NCI-H1694 (cell line): ENCODE results near the gene IFFO2.

Experiments used
- DNase-seq: peaks from one replicate; lab custom pipeline; 2025; lab: John Stamatoyannopoulos, UW

The IFFO2 gene

DNA sequence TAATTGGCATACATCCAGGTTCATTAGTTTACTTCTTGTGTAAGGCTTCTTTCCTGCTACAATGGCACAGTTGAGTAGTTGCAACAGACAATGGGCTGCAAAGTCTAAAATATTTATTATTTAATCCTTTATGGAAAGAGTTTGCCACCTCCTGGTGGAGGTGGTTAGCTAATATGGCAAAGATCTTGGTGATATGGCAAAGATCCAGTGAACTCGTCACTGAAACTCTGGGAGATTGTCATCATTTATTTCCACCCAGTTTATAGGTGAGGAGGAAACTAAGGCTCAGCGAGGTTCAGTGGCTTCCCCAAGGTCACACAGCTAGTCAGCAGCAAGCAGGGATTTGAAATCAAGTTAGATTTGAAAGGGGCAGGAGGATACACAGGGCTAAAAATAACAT lies 16.1 kb upstream of the IFFO2 start:
- no peak for DNase-seq

DNA sequence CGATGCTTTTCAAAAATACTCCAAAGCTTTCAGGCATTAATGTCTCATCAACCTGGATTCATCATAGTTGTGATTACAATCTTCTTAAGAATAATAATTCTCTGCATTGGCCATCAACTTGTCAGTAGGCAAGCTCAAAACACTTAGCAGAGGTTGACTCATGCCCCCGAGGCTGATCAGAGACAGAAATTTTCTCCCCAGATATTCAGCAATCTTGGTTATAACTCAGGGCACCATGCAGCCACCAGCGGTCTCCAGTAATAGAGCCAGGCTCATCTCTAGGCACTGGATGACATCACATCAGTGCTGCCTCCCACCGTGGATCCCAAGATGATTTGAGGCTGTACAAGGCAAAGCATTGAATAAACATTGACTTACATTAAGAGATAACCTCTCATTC lies 14.3 kb upstream of the IFFO2 start:
- DNase-seq = no peak

DNA sequence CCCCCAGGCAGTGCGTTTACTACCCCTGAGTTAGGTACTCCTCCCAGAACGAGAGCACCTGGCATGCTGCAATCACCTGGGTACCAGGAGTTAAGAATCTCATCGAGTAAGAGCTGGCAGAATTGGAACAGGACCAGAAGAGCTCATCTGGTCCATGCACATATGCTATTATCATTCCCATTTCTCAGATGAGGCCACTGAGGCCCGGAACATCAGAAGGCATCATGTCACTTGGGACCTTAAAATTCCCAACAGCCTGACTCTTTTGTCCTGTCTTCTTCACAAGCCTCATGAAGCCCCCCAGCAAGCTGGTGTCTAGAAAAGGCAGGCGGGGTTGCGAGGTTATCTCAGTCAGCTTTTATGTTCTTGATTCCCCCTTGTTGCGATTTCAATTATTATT lies 13.9 kb upstream of the IFFO2 start:
- no peak for DNase-seq

DNA sequence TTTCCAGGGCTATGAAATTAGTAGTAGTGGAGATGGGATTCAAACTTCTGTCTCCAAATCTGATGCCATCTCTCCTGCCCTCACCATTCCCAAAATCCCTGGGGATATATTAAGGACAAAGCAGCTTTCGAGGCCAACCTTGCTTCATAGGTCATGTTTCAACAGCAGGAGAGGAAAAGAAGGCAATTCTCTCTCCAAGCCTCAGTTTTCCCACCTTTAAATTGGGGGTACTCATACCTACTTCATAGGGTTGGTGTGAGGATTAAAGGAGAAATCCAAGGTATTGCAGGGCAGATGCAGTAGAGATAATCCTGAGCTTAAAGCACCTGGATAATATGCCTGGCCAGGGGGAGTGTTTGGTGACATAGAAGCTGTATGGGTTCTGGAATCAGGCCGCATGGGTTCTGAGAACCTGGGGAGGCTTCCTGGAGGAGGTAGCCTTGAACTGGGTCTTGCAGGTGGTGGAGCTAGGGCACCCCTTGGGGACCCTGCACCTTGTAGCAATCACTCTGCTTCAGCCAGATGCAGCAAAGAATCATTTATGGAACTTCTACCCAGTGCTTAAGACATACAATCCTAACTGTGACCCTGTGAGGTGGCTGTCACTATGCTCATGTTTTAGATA lies 10.7 kb upstream of the IFFO2 start:
- DNase-seq = no peak

DNA sequence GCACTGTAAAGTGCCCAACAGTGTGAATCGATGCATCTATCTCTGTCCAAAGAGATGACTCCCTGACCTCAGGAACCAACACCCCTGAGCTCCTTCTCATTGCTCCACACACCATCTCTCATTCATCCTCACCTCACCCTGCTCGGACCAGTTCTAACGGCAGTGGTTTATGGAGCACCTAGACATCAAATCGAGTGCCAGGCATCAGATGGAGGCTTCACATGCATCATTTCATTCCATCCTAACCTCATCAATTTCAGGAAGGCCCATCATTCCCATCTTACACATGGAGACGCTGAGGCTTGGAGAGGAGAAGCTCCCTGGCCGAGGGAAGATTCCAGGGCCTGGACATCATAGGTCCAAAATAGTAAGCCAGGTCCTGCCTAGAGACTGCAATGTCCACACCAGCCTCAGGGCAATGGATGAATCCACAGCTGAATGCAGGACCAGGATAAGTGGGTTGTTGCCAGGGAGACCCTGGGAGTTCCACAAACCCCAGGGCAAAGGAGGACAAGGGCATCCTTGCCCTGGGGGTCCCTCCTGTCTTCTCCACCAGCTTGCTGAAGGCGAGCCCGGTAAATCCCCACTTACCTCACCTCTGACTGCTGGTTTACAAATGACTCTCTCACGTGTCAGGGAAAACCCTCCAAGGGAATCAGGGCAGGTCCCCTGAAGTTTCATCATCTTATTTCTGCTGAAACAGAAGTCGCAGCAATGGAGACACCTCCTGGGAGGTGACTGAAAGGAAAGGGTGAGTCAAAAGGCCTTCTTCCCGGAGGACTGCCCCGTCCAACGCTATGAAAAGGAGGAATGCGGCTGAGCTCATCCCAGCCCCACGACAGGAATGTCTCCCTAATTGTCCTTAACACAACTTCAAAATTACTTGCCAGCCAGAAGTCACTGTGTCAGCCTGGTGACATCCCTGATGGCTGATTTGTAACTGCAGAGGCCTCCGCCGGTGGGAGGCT lies 9.0 kb upstream of the IFFO2 start:
- no peak for DNase-seq

DNA sequence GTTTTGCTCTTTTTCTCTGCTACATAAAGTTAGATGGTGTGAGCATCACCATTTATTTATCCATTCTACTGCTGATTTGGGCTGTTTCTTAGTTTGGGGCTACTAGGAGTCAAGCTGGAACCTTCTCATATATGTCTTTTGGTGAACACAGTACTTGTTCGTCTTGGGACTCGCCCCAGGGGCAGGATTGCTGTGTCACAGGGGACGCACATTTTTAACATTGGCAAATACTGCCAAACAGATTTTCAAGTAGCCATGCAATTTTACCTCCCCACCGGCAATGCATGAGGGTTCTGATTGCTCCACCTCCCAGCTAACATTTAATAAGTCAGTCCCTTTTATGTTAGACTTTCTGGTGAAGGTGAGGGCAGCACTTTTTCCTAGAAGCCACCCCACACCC lies 7.5 kb upstream of the IFFO2 start:
- DNase-seq = no peak

DNA sequence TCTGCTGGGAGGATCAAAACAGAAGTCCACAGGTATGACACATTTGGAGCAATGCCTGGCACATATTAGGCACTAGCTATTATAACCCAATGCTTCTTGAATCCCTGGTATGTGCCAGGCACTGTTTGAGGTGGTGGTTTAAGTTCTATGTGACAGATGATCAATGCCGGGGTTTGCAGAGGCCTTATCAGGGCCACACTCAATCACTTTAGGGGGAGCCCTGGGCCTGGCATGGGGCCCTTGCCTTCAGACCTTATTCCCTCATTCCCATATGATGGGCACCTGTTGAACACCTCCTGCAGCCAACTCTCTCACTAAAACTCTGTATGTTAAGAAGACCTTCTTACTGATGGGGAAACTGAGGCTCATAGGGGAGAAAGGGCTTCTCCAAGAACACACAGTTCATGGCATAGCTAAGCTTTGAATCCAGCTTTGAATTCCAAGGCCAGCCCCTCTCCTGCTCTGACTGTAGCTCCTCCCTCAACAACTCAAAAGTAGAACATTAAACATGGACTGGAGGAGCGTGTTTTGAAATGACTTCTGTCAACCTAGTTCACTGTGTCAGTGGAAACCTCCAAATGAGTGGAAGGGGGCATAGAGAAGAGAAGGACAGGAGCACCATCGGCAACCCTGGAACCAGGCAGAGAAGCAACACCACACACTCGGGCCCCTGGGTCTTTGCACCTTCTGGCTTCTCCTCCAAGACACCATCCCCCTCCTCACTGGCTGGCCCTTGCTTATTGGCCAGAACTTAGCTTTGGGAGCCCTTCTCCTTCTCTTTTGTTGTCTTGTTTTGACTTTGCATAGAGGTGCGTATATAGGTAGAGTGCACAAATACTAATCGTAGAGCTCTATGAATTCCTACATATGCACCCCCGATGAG lies 6.6 kb upstream of the IFFO2 start:
- no peak for DNase-seq

DNA sequence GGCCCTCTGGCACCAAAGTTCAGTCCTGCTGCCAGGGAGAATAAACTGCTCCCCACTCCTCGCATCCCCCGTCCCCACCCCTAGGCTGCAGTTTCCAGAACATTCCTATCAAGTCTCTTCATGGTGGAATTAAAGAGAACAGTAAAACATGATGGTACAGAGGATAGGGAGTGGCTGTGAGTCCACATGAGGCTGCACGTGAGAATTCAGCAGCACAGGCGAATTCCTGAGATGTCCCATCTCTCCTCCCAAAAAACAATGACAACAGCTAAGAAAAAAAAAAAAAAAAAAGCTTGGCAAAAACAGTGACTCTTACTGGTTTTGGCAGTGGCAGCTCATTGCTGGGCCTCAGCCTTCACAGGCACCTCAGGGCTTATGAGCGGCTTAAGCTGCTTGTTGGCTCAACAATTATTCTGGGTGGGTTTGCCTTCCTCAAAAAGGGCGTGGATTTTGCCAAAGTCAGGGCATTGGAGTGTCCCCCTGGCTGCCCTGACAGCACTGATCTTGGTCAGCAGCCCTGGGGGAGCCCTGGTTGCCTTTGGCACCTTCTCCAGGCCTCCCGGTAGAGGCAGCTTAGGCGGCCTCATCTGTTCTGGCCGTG lies 5.7 kb upstream of the IFFO2 start:
- DNase-seq = no peak

DNA sequence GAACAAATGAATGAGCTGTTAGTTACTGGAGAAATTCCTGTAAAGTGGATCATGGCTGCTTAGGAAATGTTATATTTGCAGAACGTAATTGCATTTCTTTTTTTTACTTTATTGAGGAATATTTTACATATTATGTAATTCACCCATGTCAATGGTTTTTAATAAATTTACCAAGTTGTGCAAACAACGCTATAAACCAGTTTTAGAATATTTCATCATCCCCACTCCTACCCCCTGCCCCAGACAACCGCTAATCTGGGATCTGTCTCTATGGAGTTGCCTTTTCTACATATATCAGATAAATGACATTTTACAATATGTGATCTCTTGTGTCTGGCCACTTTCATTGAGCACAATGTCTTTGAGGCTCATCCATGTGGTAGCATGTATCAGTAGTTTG lies 4.3 kb upstream of the IFFO2 start:
- no peak for DNase-seq

DNA sequence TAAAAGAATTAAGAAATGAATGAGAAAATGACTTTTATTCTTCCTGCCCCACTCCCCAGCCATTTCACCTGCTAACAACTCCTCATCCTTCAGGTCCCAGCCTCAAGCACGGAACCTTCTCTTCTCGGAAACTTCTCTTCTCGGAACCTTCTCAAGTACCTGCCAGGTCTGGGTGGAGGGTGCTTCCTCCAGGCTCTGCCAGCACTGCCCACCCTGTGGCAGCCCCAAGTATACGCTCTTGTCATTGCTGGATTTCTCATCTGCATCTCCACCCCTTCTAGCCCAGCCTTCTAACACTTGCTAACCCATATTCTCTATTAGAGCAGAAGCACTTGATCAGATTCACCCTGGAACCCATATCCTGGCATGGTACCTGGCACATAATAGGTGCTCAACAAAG lies 3.9 kb upstream of the IFFO2 start:
- no peak for DNase-seq

DNA sequence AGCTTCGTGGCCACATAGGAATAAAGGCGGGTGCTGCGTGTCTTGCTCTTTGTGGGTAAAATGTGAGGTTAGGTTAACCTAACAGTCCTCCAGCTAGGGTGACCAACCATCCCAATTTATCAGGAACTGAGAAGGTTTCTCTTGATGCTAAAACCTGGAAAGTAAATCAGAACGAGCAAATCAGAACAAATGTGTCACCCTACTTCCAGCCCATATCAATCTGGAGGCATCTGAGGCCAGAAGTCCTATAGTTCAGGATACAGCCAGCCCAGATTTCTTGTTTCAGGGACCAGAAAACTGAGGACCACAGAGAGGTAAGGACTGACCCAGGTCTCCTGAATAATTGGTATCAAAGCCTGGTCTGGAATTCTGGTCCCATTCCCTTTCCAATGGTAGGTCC lies 3.1 kb upstream of the IFFO2 start:
- DNase-seq = no peak

DNA sequence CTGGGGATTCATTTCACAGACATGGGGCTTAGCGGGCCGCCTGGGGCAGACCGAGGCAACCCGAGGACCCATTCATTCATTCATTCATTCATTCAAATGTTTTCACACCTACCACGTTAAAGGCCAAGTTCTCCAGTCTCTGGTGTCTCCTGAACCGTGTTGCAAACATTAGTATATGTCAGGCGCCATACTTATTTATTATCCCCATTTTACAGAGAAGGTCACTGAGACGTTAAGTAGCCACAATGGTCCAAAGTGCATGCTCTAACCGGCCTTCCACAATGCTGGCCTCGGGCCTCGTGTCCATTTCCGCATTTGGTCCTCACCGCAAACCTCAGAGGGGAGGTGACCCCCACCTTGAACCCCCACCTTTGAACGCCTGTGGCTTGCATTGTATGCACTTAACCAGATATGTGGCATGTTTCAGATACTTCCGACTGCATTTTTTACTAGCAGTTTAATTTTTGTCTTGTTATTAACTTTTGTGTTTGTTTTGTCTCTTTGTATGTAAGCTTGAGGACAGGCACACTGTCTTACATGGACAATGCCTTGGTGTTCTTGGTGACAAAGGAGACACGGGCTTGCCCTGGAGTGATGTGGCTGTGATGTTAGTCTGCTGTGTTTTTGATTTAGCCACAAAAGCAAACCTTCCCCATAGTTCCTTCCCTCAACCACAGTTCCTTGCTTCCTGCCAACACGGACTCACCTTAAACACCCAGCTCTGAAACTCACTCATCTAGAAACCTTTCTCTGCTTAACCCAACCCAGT lies 1.2 kb upstream of the IFFO2 start:
- DNase-seq = no peak

DNA sequence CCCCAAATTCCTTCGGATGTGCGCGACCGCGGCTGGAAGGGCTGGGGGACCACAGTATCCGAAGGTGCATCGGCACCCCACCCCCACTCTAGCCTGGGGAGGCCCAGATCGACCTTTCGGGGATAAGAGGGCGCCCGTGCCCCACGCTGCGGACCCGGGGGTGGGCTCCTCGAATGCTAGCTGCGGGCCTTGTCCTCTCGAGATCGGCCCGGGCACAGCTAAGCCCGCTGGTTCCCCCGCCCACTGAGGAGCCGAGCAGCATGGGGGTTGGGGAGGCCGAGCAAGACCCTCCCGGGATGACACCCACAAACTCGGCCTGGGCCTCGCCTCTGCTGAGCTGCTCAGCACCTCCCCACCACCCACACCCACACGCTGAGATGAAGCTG lies 653 bp upstream of the IFFO2 start:
- no peak for DNase-seq

DNA sequence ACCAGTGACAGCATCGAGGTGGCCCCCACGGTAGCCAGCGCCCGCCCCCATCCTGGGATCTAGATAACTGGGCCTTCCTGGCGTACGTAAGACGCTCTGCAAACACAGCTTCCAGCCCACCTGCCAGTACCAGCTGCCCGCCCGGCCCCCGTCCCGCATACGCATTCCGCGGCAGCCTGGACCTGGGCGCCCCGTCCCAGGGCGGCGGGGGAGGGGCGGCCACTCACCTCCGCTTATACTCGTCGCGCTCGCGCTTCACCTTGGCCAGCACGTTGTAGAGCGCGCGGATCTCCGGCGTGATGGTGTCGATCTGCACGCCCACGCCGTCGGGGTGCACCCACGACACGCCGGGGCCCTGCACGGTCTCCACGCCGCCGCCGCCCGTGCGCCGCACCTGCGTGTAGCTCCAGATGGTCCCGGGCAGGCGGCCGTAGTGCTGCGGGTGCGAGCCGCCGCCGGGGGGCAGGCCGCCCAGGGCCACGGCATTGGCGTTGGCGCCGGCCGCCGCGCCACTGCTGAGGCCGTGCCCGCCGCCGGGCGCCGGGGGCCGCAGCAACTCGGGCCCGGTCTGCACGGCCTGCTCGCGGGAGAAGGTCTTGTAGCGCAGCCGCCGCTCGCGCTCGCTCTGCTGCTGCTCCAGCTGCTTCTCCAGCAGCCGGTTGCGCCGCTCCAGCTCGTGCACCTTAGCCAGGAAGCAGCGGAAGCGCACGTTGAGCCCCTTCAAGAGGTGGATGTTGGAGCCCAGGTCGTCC lies 859 bp downstream of the IFFO2 start:
- no peak for DNase-seq

DNA sequence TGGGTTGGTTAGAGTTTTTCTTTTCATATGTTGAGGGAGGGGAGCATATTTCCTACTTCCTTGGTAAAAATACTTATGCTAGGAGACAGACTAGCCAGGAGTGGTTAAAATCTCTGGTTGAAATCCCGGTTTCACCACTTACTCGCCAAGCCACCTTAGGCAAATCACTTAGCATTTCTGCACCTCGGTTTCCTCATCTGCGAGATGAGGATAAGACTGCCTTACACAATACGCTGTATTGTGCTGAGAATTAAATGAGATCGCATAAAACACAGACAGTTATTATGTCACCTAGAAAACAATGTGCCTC lies 1.4 kb downstream of the IFFO2 start:
- DNase-seq = no peak

DNA sequence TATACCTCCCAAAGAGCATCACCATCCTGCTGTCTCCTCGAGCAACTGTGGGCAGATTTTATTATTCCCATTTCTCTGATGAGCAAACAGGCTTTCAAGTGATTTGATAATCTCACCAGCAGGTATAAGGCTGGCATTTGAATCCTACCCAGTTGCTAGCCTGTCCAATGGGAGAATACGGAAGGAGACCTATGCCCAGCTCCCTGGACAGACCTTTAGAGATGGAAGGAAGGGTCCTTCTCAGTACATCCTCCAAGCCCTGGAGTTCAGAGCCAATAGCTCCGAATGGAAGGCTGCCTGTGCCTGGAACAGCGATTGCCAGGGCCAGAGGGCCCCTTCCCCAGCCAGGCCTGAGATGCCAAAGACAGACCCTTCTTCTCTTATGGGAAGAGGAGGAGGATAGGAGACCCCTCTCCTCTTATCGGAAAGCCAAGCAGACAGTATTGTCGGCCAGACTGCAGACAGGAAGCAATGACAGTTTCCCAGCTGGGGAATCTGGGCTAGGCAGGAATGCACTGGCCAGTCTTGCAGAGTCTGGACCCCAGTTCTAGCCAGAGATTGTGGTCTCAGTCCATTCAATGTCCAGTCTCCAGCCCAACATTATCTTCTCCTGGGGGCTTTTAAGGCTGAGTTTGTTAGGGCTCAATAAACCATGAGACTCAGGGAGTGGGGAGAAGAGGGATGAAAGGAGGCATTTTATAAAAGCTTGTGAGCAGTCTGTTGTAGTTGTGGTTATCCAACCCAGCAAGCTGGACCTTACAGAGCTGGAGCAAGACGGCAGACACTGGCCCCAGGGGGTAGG lies 2.0 kb downstream of the IFFO2 start:
- DNase-seq = no peak

DNA sequence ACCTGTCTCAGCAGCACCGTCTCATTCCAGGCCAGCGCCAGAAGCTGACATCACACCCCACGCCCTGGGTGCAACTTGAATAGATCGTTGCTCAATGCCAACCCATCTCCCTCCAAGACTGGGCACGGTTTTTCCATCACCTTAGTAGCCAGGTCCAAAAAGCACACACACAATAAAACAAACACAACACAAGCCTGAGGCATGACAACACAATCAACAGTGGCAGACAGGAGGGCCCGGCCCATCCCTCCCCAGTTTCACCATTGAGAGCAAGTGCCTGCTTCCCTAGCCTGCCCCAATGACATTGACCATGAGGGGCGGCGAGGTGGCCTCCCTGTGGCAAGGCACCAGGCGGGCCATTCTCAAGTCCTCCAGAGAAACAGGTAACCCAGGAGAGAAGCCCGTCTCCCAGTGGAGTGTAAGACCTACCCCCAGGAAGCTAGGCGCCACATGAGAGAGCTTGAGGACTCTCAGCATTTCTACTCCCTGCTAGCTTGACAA lies 2.7 kb downstream of the IFFO2 start:
- no peak for DNase-seq

DNA sequence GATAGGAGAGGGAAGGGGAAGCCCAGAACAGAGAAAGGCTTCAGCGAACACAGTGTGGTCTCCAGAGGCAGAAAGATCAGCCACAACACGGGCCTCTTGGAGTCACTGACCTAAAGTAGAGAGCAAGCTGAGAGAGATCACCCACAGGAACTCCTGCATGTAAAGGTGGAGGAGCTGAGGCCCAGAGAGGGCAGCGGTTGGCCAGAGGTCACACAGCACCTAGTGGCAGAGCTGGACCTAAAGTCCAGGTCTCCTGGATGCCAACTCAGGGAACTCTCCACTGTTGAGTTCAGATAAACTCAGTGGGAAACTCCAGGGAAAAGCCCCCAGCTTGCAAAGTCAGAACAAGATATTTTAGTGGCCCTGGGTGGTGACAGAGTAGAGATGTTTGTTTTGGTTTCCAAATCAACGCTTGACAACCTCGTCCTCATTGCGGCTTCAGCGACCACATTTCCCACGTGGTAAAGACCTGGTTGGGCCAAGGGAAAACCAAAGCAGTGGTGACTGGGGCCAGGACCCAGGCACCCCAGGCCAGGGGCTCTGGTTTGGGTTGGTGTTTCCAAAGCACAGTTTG lies 4.6 kb downstream of the IFFO2 start:
- no peak for DNase-seq

DNA sequence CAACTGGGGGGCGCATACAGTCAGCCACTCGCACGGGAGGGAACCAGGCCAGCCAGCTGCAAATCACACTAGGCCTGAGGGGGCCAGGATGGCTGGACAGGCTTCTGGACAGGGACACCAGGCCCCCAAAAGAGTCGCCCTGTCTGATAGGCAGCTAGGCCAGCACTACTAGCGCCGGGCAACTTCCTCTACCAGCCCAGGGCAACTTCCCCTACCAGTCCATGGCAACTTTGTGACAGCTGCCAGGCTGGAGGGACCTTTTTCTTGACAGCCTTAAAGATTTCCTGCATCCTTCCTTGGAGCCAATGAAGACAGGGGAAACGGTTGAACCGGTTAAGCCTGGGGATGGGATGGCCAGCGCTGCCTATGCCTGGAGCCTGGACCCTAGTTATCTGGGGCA lies 5.1 kb downstream of the IFFO2 start:
- no peak for DNase-seq
